GM19238 (cell line): ENCODE data around the gene HOXA9.

Experiments used
- DNase-seq: peaks from one replicate; pipeline ENCODE4 v3.0.0; 2011; ENCODE audit warnings: low spot score; ENCODE audit not compliant: insufficient read length

Gene HOXA9

DNA sequence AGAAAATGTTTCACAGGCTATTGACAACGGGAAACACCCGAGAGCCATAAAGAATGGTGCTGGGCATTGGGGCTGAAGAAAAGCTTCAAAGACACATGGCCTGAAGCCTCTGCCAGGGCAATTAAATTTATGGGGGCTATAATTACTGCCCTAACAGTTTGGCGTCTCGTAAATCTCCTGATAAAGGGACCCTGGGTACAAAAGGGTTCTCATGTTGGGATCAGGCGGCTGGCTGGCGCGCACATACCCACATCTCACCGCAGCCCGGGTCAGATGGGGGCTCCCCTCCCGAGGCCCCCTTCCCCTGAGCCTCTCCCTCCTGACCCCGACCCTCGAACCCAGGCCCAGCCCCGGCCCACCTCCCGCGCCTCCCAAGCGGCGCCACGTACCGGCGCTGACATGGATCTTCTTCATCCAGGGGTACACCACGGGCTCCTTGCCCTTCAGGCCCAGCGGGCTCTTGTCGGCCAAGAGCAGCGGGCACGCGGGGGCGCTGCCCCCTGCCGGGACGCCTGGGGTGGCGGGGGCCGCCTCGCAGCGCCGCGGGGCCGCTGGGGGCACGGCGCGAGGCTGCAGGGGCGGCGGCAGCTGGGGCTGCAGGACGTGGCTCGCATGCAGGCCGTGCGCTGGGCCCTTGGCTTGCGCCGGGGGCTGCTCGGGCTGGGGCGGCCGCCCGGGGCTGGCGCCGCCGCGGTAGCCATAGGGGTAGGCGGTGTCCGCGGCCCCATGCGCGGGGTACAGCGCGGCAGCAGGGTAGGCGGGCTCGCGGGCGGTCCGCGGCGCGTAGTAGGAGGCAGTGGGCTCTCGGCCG is 35.4 kb downstream of the HOXA9 start:
- no peak for DNase-seq

DNA sequence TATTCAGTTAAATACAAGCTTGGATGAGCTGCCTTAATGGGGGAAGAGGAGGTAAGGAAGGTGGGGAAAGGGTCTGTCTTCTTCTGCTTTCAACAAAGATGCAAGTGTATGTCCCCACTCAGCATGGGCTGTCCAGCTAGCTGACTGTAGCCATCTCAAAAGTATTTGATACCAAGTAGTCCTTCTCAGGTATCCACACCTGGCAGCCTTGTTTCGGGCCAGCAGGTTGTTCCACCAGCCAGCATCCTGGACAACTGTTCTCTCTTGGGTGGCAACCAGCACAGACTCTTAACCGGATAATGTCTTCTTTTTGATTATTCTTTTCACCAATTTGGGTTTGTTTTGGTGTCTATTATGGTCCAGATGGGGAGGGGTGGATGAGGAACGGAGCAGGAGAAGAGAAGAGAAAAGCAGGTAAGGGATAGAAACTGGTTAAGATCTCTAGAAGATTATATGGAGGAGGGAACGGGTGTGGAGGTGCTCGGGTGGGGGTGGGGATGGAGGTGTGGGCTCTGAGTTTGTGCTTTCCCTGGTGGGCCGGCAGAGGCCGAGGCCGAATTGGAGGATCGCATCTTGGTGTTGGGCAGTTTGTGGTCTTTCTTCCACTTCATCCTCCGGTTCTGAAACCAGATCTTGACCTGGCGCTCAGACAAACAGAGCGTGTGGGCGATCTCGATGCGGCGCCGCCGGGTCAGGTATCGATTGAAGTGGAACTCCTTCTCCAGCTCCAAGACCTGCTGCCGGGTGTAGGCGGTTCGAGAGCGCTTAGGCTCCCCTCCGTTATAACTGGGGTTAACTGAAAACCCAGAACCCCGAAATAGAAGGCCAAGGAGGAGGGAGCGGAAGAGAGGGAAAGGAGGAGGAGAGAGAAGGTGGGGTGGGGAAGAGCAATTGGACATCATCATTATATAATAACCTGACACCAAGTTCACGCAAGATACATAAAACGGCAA is 36.3 kb downstream of the HOXA9 start:
- no peak for DNase-seq

DNA sequence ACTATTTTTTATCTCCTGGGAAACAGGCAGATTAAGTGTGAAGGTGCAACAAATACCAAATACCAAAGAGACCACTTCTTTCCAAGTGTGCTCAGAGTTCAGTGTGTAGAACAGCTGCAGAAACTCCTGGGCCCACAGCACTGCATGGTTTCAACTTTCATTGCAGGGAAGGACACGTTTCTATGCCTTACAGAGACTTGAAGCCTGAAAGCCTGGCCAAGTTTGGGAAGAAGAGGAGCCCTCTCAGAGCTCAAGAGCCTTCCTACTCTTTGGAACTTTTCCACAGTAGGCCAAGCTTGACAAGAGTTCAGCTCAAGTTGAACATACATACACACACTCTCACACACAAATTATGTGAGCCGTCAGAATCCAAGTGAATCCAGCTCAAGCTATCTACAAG is 37.3 kb downstream of the HOXA9 start:
- no peak for DNase-seq

DNA sequence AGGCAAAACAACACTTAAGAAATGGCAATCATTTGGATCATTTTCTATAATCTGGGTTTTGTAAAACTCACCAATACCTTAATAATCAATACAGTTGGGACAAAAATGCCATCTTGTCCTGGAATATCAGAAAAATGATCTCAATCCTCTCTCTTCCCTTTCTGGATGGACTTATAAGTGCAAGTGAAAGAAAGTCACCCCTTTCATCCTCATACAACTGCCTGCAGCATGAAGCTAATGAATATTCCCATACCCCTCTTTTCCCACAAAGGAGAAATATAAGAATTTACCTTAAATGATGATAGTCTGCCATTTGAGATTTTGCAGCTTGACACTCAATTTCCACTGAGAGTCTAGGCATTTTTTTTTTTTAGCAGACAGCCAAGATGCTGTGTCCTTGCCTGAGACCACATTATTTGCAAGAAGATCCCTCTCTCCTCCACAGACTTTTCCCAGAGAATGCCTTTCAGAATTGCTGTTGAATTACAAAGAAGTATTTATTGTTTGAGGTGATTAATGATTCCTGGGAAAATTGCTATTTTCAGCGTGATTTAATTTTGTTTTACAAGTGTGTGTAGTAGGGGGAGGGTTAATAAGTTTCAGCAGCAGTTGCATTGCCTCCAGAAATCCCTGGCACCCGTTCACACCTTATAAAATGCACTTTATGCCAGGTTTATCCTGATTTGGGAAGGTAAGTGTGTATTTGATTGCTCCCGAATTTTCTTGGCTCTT is 38.6 kb downstream of the HOXA9 start:
- DNase-seq: no peak

DNA sequence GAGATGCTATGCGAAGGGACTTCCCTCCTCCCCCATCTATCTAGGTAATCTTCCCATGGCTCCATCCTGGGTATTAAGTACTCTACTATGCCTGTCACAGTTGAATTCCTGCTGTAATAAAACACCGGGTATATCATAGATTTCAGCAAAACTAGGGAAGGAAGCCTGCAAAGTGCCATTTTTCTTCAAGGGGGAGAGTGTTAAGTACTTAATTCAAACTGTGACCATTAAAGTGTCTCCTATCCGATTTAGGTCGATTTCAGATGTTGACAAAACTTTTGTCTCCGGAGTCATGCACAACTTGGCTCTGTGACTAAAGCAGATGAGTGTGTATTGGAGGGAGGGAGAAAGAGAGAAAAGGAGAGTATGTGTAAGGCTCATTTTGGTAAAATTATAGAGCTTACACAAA is 39.3 kb downstream of the HOXA9 start:
- no peak for DNase-seq

GRCh38 chr7:27124902-27125689 is 40.2 kb downstream of the HOXA9 start:
- DNase-seq: no peak

DNA sequence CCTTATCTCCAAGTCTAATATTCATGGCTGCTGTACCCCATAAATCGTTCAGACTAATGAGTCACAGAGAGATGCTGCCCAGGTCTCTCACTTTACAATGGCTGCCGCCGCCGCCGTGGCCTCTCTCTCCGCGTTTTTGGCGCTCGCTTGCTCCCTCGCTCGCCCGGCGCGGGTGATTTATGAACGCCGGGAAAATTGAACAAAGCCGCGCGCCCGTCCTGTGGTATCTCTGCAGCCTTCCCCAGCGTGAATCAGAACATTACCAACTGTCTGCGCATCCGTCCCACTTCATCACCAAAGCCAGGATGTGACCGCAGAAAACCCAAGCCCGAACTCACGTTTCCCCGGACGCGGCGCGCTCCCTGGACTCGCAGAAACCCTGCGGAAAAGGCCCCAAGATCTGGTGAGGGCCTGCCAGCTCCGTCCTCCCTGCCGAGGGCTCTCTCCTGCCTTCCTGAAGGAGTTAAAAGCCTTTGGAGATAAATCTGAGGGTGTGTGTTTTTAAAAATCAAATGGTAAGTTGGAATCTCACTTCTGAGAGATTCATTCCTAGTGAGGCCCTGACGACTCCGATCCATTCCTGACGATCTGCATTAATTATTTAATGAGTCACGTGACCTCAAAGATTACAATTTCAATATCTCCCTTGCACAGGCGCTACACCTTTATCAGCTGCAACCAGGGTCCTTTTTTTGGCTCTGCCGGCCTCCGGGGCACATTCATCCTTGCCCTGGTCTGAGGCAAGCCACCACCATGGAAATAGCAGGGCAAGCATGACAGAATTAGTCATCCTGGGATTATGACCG is 41.0 kb downstream of the HOXA9 start:
- DNase-seq: no peak

- DNase-seq: no peak
These were observed 41.8 kb downstream of the HOXA9 start for GRCh38 chr7:27123477-27124053.

- DNase-seq: no peak
These were observed 42.3 kb downstream of the HOXA9 start for GRCh38 chr7:27123007-27123476.

DNA sequence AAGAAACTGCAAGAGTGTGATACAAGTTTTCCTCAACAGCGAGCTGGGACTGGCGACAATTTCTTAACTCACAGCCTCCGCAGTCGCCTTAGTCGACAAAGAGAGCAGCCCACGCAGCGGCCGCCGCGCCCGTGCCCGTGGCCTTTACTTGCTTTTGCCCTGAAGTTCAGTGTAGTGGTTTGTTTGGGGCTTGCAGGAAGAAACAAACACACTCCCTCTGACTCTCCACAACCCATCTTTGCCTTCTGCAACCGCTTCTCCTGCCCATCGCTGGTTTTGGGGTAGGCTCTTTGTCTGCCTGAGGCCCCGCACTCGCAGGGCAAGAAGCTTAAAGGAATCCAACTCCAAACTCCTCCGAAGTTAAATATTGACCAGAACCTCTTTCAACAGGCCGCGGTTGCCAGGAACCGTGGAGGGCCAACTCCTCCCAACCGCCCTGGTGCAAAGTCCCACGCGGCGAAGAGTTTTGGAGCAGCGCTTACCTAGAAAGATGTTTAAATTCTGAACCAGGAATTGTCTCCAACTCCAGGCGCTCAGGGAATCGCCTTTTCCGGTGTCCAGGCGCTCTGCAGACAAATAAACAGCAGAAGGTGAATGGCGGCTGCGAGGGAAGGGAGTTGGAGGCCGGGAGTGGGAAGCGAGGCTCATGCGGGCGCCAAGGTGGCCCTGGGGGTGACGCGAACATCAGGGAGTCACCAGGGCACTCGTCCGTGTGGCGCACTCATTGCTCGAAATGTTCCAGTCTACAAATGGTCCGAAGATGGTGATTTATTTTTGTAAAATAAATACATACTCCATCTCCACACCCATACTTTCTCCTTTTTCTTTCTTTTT is 43.0 kb downstream of the HOXA9 start:
- no peak for DNase-seq

DNA sequence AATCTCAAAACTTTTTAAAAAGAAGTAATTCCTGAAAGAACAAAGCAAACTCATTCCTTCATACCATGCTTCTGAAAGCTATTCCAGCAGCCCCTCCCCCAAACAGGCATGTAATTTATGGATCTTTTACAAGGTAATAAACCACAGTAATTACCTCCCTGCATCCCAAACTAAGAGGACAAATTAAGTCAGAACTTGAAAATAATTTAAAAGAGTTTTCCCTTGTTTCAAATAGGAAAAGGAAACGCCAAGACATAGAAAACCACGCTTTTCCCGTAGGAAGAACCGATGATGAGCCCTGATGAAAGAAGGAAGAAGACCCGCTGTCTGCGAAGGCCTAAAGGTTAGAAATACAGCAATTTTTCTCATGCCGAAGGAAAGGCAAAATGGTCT is 43.7 kb downstream of the HOXA9 start:
- DNase-seq: no peak

DNA sequence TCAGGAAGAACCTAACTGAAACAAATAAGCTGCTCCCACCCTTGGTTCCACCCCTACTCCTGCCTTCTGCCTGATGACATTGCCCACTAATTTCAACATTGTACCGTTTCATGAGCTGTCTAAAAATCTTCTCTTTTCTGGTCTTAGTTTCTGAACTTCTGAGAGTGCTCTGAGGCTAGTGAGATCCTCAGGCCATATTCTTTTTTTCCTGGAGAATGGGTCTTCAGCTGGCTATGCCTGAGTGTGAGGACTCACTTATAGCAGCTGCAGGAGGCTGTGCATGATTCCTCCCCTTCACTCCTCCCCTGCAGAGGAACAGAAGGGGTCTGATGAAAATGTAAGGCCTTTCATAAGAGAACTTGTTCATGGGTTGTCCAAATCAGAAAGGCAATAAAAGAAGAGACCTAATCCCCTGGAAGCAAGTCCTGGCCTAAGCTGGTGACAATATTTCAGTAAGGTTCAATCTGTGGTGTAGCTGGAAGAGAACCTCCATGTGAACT is 45.9 kb downstream of the HOXA9 start:
- DNase-seq: no peak

DNA sequence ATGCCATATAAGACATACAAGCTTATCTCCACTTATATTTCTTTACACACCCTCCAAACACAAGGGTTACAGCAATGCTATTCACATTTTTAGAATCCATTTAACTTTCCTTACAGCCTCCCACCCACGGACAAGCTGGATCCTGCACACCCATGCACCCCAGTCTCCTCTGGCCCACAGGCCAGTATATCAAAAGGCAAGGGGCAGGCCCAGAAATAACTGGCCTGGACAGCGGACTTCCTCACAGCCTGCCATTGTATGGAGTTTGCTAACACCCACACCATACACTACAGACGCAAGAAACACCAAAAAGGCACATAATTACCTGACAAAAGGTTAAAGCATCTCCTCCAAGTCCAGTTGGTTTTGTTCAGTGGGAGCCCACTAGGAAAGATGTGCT is 46.8 kb downstream of the HOXA9 start:
- DNase-seq: no peak

- no peak for DNase-seq
These were observed 47.3 kb downstream of the HOXA9 start for GRCh38 chr7:27117887-27118491.

DNA sequence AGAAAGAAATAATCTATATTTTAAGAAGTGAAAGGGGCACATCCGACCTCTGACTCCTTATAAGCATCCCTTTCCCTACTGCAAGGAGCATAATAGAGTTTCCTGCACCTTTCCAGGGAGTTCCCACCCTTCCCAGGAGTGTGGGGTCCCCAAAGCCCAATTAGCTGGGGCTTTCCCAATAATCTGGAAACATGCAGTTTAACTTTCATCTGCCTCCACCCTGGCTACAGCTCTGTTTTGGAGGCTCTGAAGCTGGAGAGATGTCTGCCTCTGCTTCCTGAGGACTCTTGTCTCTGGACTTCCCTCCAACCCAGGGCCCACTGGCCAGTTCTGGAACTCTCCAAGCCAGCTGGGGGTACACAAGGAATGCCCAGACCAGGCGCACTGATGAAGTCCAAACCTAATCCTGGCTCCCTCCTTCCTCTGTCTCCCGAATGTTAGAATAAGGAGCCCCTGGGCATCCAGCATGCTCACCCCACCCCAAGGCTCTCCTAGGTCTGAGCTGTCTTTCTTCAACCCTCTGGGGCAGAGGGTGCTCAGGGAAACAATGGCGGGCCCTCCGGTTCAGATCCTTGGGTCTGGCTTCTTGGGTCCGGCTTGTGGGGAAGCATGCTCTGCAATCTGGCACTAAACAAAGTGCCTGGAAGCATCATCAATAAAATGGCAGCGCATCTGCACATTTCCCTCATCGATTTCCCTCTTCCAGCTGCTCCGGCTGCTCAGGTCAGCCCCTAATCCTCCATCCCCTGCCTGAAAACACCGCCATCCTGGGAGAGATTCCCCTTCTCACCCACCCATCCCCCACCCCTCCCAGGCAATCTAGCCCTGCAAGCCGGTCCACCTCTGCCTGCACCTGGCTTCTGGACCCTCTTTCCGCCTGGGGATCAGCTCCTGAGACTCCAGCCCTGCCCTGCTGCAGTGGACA is 48.1 kb downstream of the HOXA9 start:
- no peak for DNase-seq

DNA sequence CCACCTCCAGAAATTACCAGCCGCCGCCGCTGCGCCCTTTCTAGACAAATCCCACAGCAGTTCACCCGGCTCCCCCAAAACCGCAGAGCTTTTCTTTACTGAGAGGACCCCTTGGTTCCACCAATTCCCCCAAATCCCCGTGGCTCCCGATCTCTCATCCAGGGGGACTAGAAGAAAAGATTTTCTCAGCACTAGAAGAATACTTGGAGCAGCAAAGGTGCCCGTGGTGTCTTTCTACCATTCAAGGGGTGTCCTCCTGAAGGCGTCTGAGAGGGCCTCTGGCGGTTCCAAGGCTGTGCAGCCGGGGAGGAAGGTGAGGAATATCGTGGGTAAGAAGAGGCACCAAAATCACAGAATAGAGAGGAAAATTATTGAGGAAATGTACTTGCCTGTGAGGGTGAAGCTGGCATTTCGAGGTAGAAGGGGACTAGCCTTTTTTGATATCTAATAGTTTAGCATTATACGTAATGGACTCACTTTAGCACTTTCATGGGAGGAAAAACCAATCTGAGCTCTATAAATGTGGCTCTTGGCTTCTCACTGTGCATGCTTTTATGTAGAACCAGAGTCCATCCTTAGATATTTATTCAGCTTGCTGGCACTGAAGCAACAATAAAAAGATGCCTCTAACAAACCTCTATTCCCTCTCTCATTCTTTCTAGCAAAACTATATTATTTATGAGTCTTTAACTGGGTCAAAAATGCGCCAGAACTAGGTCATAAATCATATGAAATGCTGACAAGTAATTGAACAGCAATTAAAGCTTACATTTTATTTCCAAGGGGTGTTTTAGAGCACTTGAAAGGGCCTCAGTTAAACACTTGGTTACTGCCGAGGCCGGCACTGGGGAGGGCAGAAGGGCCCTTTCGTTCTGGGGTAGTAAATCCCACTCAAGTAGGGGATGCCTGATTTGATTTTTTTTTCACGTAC is 49.0 kb downstream of the HOXA9 start:
- DNase-seq: no peak
